Measurements from ENCODE around the gene JMJD1C.
A peak's percentile ranks its signal among the peaks of the same experiment; 100 is the strongest.

DNA sequence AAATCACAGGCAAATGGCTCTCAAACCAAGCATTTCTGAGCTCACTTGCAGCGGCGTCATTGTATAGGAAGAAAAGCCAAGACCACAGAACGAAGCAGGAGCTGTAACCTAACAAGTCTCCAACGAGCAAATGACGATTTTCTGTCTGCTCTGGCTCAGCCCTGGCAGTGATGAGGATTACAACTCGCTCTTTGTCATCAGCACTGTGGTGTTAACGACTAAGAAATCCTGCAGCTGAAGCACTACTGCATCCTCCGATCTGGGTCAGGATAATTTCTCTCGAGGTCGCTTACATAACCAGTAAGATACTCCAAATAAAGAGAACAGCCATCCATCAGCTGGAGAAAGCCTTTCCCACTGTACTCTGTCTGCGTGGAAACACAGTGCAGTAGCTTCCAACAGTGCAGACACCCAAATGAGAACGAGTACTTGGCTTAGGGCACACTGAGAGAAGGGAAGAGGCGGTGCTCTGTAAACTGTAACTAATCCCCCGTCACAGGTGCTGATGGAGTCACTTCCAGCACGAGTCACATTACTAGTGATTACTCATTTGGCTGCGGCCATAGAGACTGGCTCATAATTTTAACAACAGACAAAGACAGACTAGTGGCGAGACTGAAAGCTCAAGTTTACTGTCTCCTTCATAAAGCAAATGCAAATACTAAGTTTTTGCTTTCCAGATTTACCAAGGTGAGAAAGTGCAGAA is 196.8 kb downstream of the JMJD1C start:
- TF ChIP-seq, protein P1, sequence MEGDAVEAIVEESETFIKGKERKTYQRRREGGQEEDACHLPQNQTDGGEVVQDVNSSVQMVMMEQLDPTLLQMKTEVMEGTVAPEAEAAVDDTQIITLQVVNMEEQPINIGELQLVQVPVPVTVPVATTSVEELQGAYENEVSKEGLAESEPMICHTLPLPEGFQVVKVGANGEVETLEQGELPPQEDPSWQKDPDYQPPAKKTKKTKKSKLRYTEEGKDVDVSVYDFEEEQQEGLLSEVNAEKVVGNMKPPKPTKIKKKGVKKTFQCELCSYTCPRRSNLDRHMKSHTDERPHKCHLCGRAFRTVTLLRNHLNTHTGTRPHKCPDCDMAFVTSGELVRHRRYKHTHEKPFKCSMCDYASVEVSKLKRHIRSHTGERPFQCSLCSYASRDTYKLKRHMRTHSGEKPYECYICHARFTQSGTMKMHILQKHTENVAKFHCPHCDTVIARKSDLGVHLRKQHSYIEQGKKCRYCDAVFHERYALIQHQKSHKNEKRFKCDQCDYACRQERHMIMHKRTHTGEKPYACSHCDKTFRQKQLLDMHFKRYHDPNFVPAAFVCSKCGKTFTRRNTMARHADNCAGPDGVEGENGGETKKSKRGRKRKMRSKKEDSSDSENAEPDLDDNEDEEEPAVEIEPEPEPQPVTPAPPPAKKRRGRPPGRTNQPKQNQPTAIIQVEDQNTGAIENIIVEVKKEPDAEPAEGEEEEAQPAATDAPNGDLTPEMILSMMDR (IDR thresholded peaks at IDR 0.05): peak in 5 of 6 experiments; percentile 40 to 65 (median 55)
- peak; percentile 89 to 95 for TF ChIP-seq POLR2A (IDR thresholded peaks at IDR 0.05)

Data from adrenal gland (tissue), 5 donors.